Gastrocnemius medialis (tissue), 4 donors: ENCODE results near the gene TNFRSF18. TPM values are rescaled to one million over a fixed set of nuclear protein-coding genes. Genes with fewer than 3 reads are reported as not detected.

Source experiments
- ATAC-seq, 2 donors: fragments of 150-250 bp; one replicate each; pipeline ENCODE4 v1.9.1; 2016
- DNase-seq, 2 donors: peaks; one replicate each; pipeline ENCODE4 v3.0.0-alpha.2; 2019
- H3K27ac ChIP-seq, 4 donors: fragments of 200-600 bp; sonication (generic); 1 replicate in 1 of 4; 2 replicates in 3 of 4; pipeline ENCODE4 v1.5.1; 2016 to 2018; ENCODE audit warnings: mild to moderate bottlenecking in 2 of 4, moderate library complexity in 1 of 4
- H3K27me3 ChIP-seq, 3 donors: fragments of 200-600 bp; sonication (generic) in 2 of 3; 1 replicate in 1 of 3; 2 replicates in 2 of 3; pipeline versions ENCODE4 v1.5.1 to v1.6.0; 2016 to 2019; ENCODE audit warnings: mild to moderate bottlenecking in 1 of 3, moderate library complexity in 1 of 3
- H3K36me3 ChIP-seq, 2 donors: fragments of 200-600 bp; sonication (generic) in 1 of 2; one replicate each; pipeline ENCODE4 v1.5.1; 2017 to 2018
- H3K4me1 ChIP-seq, 2 donors: fragments of 200-600 bp; sonication (generic) in 1 of 2; one replicate each; pipeline ENCODE4 v1.5.1; 2016 to 2017; ENCODE audit warnings: mild to moderate bottlenecking in 2 of 2
- H3K4me3 ChIP-seq, 4 donors: fragments of 200-600 bp; sonication (generic) in 3 of 4; 1 replicate in 1 of 4; 2 replicates in 3 of 4; pipeline ENCODE4 v1.5.1; 2016 to 2019; ENCODE audit warnings: mild to moderate bottlenecking in 2 of 4
- H3K9me3 ChIP-seq, 3 donors: fragments of 200-600 bp; sonication (generic) in 2 of 3; 1 replicate in 1 of 3; 2 replicates in 2 of 3; pipeline ENCODE4 v1.5.1; 2016 to 2019
- POLR2A ChIP-seq, 2 donors: fragments of 450-650 bp; IDR thresholded peaks; one replicate each; pipeline ENCODE4 v1.6.1; 2017; ENCODE audit warnings: antibody characterized with exemption in 2 of 2, mild to moderate bottlenecking in 2 of 2, moderate library complexity in 2 of 2
- in situ Hi-C, 4 donors: fragments of 200-750 bp; cut with MboI; loops; one replicate each; pipeline versions ENCODE4 v1.15.0 to v1.8.0; 2017; ENCODE audit warnings: low sequenced_read_pairs in 4 of 4
- intact Hi-C: fragments of 100-400 bp; cut with DNase I; formaldehyde crosslinking; loops from one replicate; pipeline ENCODE4 v1.15.1; 2023; ENCODE audit warnings: low total_unique reads
- total RNA-seq, 4 donors: library from RNA; depleted of rRNA; stranded (reverse); fragments of >200 nt; gene quantifications; one replicate each; pipeline versions ENCODE4 v1.1.0 to v1.2.3, GENCODE V29; 2016
- TF ChIP-seq, protein P1 (sequence below), 5 experiments: fragments of 450-650 bp in 3 of 5; fragments of 200-600 bp in 2 of 5; sonication (generic) in 2 of 5; IDR thresholded peaks in 4 of 5; conservative IDR thresholded peaks in 1 of 5; 1 replicate in 4 of 5; 2 replicates in 1 of 5; pipeline ENCODE4 v1.5.1; 2016 to 2019; ENCODE audit warnings: antibody characterized with exemption in 5 of 5, mild to moderate bottlenecking in 3 of 5, moderate library complexity in 3 of 5

The TNFRSF18 gene
- total RNA-seq, 4 donors from 2014 or later = not detected

DNA sequence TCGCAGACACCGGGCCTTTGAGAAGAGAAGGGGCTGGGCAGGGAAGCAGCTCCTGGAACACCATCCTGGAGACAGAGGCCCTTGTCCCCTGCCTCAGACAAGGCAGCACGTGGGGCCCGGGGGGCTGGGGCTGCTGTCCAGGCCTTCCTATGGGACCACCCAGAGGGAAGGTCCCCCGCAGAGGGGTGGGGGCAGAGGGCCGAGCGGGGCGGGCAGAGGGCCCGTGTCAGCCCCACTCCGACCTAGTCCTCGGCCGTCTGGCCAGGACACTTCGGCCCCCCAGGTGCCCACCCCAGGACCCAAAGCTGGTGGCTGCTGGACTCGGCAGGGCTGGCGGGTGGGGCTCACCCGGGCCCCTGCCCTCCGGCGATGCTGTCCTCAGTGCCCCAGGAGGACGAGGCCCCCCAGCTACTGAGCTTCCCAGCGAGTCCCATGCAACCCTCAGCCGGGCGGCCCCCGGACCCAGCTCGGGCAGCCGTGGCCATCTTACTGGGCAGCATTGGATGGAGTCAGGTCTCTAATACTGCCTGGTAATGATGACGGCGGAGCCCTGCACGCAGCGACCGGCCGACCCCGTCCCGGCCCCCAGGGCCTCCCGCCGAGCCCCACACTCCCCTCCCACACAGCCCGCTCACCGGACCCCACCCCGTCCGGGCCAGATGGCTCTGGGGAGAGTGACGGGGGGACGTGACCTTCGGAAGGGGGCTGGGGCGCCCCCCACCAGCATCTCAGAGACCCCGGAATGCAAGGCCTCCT lies 39.6 kb downstream of the TNFRSF18 start:
- Histone ChIP-seq H3K4me1 (peaks cover 4 to 13% of the 10 kb centered on the region in 2 donors), H3K4me3 (no peak overlapping the region), H3K9me3 (no peaks in the 10 kb centered on the region), H3K27me3 (peaks cover 8 to 41% (median 12%) of the 10 kb centered on the region in 3 donors), H3K27ac (no peak overlapping the region), H3K36me3 (no peaks in the 10 kb centered on the region)
- no peak for TF ChIP-seq POLR2A (IDR thresholded peaks at IDR 0.05)
- TF ChIP-seq, protein P1, sequence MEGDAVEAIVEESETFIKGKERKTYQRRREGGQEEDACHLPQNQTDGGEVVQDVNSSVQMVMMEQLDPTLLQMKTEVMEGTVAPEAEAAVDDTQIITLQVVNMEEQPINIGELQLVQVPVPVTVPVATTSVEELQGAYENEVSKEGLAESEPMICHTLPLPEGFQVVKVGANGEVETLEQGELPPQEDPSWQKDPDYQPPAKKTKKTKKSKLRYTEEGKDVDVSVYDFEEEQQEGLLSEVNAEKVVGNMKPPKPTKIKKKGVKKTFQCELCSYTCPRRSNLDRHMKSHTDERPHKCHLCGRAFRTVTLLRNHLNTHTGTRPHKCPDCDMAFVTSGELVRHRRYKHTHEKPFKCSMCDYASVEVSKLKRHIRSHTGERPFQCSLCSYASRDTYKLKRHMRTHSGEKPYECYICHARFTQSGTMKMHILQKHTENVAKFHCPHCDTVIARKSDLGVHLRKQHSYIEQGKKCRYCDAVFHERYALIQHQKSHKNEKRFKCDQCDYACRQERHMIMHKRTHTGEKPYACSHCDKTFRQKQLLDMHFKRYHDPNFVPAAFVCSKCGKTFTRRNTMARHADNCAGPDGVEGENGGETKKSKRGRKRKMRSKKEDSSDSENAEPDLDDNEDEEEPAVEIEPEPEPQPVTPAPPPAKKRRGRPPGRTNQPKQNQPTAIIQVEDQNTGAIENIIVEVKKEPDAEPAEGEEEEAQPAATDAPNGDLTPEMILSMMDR (IDR thresholded peaks at IDR 0.05 in 4 of 5, conservative IDR thresholded peaks at IDR 0.05 in 1 of 5) = no peak
- in situ Hi-C loops = no loop called here
- intact Hi-C loops = no loop called here
- ATAC-seq (no peak), DNase-seq (no peak)

- in situ Hi-C loops = no loop called here
- no peak for DNase-seq
Measured at GRCh38 chr1:1165900-1166421, 40.4 kb downstream of the TNFRSF18 start.

DNA sequence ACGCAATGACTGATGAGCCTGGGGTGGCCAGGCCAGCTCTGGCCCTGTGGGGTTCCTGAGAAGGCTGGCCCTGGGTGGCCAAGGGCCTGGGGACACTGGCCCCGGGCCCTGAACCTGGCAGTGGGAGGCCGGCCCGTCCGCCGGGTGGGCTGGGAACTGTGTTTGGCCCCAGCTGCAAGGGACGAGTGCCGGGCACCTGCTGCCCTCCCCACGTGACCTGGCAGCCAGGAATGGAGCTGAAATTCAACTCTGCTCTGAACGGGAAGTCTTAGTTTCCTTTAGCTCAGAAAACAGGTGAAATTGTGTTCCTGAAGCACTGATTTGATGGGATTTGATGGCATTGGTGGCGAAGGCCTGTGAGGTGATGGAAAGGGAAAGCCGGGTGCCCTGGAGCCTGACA lies 40.9 kb downstream of the TNFRSF18 start:
- in situ Hi-C loops (no loop called here), intact Hi-C loops (no loop called here)
- H3K27me3 ChIP-seq = peaks cover 0 to 28% (median 2%) of the 10 kb centered on the region in 3 donors
- H3K36me3 ChIP-seq = no peaks in the 10 kb centered on the region
- H3K4me3 ChIP-seq = no peak overlapping the region
- H3K4me1 ChIP-seq = peaks cover 4 to 13% of the 10 kb centered on the region in 2 donors
- TF ChIP-seq, protein P1 (IDR thresholded peaks at IDR 0.05 in 4 of 5, conservative IDR thresholded peaks at IDR 0.05 in 1 of 5) = no peak
- no peak for TF ChIP-seq POLR2A (IDR thresholded peaks at IDR 0.05)
- peak overlapping the region in 2 of 4 donors; percentile 31 to 59 for H3K27ac ChIP-seq
- DNase-seq (no peak), ATAC-seq (no peak)
- no peaks in the 10 kb centered on the region for H3K9me3 ChIP-seq

More at GRCh38 chr1:1165900-1166421, 40.4 kb downstream of the TNFRSF18 start:
- Histone ChIP-seq H3K4me3 (no peak overlapping the region), H3K4me1 (peaks cover 4 to 13% of the 10 kb centered on the region in 2 donors), H3K9me3 (no peaks in the 10 kb centered on the region), H3K27ac (peak overlapping the region in 2 of 4 donors; percentile 31 to 59), H3K36me3 (no peaks in the 10 kb centered on the region), H3K27me3 (peaks cover 3 to 33% (median 6%) of the 10 kb centered on the region in 3 donors)
- peak in 1 of 2 donors; percentile 21 for ATAC-seq
- intact Hi-C loops = no loop called here
- TF ChIP-seq, protein P1 (IDR thresholded peaks at IDR 0.05 in 4 of 5, conservative IDR thresholded peaks at IDR 0.05 in 1 of 5) = no peak
- no peak for TF ChIP-seq POLR2A (IDR thresholded peaks at IDR 0.05)

GRCh38 chr1:1164701-1165451 lies 41.5 kb downstream of the TNFRSF18 start:
- no peak overlapping the region for H3K4me3 ChIP-seq
- DNase-seq (no peak), ATAC-seq (no peak)
- in situ Hi-C loops = no loop called here
- peak overlapping the region in 1 of 4 donors; percentile 59 for H3K27ac ChIP-seq
- peaks cover 4 to 13% of the 10 kb centered on the region in 2 donors for H3K4me1 ChIP-seq
- H3K27me3 ChIP-seq = peaks cover 0 to 23% (median 0%) of the 10 kb centered on the region in 3 donors
- H3K9me3 ChIP-seq = no peaks in the 10 kb centered on the region
- H3K36me3 ChIP-seq = no peaks in the 10 kb centered on the region
- TF ChIP-seq POLR2A (IDR thresholded peaks at IDR 0.05) = no peak
- TF ChIP-seq, protein P1 (IDR thresholded peaks at IDR 0.05 in 4 of 5, conservative IDR thresholded peaks at IDR 0.05 in 1 of 5) = no peak
- intact Hi-C loops = no loop called here
